ENCODE data around the gene UBE3D.
"Not testable (repeated sequence)": the region's sequence is repeated elsewhere in the genome, so short reads cannot be mapped to it uniquely, and the experiment has no call there.

UBE3D gene

DNA sequence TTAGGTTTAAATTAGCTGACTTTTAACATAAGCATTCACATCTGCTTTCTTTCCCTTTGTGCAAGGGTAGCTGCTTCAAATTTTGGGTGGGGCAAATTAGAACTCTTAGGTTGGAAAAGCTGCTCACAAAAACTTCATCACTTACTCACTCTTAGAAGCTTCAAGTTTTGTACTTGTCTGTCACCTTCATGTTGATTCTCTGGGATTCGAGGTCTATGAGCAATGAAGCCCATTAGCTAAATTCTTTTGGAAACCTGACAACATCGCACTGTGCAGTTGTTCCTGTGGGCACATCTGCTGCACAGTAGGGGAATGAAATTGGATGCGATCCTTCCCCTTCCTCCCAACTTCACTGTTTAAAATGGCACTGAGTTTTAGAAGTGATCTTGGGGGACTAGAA, 156.1 kb downstream of the UBE3D start:
- no peak for DNase-seq

GRCh38 chr6:82908661-82909060, 157.0 kb downstream of the UBE3D start:
- DNase-seq: no peak

GRCh38 chr6:82906951-82907350, 158.7 kb downstream of the UBE3D start:
- no peak for DNase-seq

- DNase-seq: no peak
Measured at GRCh38 chr6:82906489-82906888, 159.2 kb downstream of the UBE3D start.

- no peak for DNase-seq
Measured at GRCh38 chr6:82904860-82905259, 160.8 kb downstream of the UBE3D start.

DNA sequence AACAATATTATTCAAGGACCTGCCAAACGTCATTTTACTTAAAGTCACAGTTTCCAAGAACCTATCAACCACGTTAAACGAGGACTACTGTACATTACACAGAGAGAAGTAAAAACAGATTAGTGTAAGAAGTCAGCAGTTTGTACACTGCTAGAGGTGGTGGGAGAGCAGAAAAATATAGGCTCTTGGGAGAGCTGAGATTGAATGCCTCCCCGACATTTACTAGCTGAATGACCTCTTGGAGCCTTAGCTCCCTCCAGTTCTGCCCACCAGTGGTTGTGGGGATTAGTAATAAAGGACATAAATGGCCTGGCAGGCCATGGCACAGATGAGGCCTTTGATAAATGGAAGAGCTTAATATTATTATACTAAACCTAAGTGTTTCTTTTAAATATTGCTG, 161.4 kb downstream of the UBE3D start:
- no peak for DNase-seq

DNA sequence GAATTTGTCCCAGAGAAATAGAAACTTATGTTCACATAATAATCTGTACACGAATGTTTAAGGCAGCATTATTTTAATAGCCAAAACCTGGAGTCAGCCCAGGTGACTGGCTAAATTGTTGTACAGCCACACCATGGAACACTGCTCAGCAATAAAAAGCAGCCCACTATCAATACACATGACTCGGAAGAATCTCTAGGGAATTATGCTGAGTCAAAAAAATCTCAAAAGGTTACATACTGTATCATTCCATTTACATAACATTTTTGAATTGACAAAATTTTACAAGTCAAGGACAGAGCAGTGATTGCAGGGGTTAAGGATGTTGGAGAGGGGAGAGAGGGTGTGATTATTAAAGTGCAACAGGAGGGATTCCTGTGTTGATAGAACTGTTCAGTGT, 163.4 kb downstream of the UBE3D start:
- no peak for DNase-seq

- no peak for DNase-seq
Measured at GRCh38 chr6:82894653-82895259, 170.9 kb downstream of the UBE3D start.

DNA sequence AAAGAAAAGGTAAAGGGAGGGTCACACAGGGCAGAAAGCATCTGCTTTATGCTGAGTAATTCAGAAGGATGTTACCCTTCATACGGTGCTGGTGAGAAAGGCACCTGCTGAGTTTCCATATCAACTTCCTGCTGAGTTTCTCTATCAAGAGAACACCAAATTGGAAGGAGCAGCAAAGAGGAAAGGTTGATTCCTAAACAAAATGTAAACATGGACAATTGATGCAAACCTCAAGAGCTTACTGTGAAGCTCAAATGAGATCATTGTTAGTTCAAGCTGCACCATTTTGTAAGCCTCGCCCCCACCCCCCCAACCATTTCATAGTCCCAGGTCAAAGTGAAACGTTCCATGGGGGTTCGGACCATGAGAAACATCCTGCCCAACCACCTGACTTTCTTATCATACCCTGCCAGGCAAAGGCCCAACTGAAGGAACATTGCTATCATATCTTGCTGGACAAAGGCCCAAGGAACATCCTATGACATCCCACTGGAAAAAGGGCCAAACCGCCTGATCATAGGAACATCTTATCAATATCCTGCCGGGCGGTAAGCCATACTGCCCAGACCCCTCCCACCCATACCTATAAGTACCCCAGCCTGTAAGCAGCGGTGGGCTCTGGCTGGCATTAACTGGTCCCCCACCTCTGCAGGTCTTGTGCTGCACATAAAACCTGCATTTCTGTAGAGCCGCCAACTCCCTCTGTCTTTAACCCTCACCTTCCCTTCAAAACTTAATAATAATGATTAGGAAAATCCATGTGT, 171.6 kb downstream of the UBE3D start:
- no peak for DNase-seq

DNA sequence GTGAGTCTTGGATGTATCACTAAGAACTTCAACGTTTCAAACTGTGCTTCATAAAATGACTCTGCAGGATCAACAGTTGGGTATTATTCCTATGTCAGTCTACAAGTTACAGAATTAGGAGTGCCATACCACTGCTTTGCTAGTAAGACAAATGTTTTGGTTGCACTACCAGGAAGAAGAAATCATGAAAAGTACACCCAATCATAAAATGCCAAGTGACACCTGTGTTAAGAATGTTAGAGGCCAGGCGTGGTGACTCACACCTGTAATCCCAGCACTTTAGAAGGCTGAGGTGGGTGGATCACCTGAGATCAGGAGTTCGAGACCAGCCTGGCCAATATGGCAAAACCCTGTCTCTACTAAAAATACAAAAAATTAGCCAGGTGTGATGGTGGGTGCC, 174.1 kb downstream of the UBE3D start:
- DNase-seq: not testable (repeated sequence)

- DNase-seq: no peak
Measured at GRCh38 chr6:82891076-82891475, 174.6 kb downstream of the UBE3D start.

DNA sequence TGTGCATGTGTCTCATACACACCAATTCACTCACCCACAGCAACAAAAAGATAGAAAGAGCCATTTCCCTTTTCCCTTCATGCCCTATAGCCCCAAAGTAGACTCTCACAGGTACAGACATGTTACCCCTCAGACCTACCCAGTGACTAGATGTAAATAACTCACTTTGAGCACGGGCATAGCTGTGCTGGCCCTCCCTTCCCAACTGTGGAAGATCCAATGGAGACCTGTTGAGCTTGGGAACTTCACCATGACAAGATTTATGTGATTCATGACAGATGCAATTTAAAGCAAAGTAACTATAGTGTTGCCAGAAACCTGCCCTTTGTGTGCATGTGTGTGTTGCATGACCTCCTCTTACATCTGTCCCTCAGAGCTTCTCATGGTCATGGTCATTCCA, 175.4 kb downstream of the UBE3D start:
- no peak for DNase-seq

- no peak for DNase-seq
Measured at GRCh38 chr6:82889143-82889542, 176.5 kb downstream of the UBE3D start.

DNA sequence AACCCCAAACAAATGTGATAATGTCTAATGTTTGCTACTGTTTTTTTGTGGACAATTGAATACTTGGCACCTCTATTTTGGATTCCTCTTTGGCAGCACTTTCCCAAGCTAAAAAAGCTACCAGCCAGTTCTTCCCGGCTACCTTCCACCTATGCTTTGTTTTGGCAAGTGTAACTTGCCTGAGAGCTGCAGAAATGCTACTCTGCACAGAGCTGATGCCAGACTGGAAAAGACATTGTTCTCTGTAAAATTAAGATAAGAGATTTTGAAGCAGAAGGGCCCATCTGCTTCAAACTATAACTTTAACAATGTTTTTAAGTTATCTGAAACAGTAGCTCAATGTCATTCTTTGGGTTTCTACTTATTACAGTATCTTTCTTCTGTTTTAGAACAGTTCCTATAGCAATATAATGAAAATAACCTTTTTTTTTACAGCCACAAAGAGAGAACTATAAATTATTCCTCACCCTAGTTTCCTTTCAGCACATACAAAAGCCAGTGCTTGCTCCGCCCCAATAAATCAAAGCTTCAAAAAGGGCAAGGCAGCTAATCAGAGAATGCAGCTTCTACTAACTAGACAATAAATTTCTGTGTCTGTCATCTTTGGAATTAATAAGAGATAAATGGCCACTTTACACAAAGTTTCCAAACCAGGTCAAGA, 183.1 kb downstream of the UBE3D start:
- DNase-seq: no peak

DNA sequence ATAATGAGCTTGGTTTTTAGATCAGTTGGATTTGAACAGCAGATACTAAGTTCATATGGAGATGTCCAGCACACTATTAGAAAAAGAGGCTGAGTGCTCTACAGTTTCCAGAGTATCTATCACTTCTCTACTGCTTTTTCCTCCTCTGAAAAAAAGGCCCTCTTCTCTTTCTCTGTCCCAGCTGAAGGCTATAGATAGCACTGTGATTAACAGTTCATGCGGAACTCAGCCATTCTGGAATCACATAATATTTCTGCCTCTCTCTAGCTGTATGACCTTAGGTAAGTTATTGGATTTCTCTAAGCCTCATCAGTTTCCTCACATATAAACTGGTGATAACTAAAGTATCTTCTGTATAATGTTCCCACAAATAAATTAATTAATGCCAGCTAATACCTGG, 184.1 kb downstream of the UBE3D start:
- no peak for DNase-seq

DNA sequence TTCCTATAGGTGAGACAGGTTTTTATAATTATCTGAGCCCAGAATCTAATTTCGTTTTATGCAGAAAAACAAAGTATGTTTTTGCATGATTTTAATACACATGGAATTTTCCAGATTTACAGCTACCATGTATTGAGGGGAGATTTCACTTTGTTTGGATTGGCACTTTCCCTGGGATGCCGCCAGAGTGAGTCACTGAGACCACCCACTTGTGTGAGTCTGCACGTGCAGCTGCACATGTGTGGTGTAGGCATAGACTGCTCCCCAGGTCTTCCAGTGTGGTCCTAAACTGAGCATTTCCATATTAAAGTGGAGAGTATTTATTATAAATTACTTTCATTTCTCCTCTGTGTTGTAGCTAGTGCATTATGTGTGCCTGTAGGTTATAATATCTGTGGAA, 186.8 kb downstream of the UBE3D start:
- no peak for DNase-seq

- DNase-seq: no peak
Measured at GRCh38 chr6:82877213-82878195, 188.1 kb downstream of the UBE3D start.

GRCh38 chr6:82875573-82876185, 190.0 kb downstream of the UBE3D start:
- DNase-seq: no peak

DNA sequence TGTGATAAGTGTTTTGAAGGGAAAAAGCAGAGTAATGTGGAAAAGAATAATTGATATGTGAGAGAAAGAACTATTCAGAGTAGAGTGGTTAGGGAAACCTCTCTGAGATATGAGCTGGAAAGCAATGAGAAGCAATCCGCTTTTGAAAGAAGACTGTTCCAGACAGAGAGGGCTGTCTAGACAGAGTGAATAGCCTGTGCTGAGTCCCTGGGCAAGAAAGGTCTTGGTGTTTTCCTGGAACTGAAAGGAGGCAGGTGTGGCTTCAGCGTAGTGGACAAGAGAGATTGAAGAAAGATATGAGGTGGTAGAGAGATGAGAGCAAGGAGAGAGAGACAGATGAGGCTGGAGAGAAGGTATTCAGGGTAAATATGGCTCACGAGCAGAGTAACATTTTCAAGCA, 190.8 kb downstream of the UBE3D start:
- DNase-seq: no peak

GRCh38 chr6:82872185-82872584, 193.5 kb downstream of the UBE3D start:
- DNase-seq: no peak

DNA sequence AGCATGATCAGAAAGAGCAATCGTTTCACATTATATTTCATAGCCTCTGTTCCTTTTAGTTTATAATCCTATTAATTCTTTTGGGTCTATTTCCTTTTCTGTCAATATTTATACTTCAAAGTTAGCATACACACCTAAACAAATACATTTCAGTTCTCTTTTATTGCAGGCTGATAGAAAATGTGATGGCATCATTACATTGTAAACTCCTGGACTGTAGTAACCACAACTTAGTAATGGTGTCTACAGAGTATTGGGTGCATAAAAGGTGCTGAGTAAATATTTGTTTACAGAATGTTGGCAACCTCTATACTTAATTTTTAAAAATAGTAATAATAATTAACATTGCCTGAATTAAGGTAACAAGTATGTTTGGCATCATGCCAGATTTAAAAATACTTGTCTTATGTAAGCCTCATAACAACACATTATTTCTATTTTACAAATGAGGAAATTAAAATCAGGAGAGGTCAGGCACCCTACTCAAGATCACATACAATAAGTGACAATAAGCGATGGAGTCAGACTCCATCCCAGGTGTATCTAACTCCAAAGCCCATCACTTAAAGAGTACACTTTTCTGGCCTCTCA, 195.0 kb downstream of the UBE3D start:
- no peak for DNase-seq

GRCh38 chr6:82869493-82869892, 196.1 kb downstream of the UBE3D start:
- DNase-seq: no peak

Data from hematopoietic multipotent progenitor cell treated with erythropoietin and hydrocortisone succinate and interleukin-3 and kit ligand, for 6 days (in vitro differentiated cells).